NCI-H146 treated with DMSO at 0.1 percent for 48 hours (cell line): Measurements from ENCODE around the gene ANO5.

Experiments used
- DNase-seq: peaks from one replicate; lab custom pipeline; 2025; ENCODE audit not compliant: unreplicated experiment; lab: John Stamatoyannopoulos, UW

ANO5 gene, protein sequence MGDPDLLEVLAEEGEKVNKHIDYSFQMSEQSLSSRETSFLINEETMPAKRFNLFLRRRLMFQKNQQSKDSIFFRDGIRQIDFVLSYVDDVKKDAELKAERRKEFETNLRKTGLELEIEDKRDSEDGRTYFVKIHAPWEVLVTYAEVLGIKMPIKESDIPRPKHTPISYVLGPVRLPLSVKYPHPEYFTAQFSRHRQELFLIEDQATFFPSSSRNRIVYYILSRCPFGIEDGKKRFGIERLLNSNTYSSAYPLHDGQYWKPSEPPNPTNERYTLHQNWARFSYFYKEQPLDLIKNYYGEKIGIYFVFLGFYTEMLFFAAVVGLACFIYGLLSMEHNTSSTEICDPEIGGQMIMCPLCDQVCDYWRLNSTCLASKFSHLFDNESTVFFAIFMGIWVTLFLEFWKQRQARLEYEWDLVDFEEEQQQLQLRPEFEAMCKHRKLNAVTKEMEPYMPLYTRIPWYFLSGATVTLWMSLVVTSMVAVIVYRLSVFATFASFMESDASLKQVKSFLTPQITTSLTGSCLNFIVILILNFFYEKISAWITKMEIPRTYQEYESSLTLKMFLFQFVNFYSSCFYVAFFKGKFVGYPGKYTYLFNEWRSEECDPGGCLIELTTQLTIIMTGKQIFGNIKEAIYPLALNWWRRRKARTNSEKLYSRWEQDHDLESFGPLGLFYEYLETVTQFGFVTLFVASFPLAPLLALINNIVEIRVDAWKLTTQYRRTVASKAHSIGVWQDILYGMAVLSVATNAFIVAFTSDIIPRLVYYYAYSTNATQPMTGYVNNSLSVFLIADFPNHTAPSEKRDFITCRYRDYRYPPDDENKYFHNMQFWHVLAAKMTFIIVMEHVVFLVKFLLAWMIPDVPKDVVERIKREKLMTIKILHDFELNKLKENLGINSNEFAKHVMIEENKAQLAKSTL

DNA sequence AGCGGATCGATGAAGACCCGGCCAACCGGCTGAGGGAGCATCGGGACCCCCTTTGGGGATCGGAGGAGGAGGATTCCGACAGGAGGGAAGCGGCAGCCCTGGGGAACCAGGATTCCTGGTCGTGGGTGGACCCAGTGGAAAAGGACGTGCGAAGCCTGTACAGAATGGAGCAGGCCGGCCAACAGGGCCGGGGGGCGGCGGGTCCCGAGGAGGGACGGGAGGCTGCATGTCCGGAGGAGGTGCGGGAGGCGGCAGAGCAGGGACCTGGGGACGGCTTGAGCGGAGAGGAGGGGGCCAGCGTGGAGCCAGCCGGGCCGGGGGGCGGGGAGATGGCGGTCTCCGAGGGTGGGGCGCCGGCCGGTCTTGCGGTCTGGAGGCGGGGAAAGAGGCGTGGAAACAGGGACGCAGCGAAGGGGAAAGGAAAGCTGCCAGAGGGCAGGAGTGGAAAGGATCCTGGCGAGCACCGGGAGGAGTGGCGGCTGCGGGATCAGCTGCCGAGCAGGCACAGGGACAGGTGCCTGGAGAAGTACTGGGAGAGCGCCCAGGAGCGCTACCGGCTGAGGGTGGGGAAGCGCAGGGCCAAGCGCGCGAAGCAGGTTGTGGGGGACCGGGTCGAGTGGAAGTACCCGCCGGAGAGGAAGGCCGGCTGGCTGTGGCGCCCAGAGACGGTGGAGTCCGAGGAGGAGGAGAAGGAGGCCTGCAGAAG is at the start of gene ANO5:
Gene ANO5, plus strand, starts transcription at position 444 of the 706 bp plus-strand sequence. CDS start 408 bp downstream, outside the sequence.
- peak; percentile 63 for DNase-seq

DNA sequence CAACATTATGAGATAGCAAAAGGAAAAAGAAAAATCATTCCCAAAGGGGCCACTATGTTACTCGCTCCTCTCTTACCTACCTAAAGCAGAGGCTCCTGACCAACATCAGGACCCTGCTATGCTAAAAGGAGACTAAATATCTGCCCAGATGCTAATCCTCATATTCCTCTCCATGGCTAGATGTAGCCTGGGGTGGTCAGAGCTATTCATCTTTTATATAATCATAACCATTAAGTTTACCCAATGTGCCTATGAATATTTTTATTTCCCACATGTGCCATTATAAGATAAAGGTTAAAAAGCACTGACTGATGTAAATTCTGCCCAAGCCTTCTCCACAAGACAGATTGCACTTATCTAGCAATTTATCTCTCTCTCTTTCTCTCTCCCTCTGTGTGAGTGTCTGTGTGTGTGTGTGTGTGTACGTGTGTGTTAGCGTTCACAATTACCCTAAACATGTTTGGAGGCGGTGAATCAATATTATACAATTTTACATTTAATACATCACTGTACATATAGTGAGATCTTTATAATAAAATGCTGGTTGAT is 41.2 kb upstream of the ANO5 start:
- DNase-seq = no peak

DNA sequence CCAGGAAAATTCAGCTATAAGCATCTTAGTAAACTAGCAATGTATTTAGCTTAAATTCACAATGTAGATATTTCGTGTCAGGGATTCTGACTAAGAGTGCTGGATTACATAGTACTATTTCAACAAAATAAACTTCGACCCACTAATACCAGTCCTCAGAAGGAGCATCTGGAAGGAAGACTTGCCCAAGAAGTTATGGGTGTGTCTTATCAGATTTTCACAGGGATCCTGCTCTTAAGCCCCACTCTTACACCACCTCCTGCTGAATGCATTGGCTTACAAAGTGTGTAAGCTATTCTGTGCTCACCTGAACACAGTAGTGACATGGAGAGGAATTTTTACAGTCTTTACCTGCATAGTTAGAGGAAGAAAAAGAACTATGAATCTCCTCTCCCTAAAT is 35.4 kb upstream of the ANO5 start:
- DNase-seq = no peak

DNA sequence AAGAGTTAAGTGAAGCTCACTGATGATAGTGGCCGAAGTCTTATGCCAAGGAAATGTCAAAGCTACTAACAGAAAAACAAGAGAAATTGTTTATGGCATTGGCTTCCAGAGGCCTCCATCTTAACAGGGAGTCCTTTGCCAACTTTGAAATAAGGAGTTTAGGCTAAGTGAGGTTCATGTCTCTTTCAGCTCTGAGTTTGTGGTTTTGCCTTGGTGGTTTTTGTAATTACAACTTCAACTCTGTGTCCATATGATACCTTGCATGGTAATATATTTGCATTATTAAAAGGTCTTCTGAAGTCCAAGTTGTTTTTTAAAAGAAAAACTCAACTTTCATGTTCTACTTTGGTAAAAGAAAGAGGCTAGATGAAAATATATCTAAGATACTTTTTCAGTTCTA is 31.4 kb upstream of the ANO5 start:
- DNase-seq = no peak

DNA sequence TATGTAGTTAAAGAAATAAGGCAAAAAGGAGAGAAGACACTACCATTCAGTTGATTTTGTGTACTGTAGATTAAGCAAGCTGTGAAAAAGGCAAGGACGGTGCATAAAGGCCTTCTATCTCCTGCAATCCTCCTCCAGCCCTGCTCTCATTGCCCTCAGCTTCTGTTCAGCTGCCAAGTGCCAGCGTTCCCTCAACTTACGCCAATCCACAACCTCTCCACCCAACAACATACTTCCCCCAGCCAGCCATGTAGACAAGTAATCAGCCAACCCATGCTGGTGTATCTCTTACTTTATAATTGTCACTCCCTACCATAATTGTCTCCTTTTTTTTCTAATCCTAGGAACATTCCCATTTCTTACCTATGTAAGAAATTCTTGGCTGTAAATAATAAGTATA is 30.1 kb upstream of the ANO5 start:
- DNase-seq = no peak

DNA sequence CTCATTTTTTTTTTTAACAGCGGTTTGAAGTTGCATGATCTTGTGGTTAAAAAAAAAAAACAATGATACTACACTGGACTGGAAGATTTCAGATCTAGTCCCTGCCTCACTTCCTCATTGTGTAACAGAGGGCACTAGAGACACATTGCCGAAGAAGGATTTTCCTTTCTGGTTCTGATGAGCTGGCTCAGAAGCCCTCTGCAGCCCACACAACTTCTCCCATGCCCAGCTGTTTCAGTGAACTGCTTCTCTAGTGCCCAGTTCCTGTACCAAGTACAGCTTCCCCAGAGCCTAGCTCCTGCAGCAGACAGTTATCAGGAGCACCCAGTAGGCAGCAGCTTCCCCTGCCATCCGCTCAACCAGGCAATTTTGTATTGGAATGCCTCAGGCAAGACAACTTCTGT is 29.5 kb upstream of the ANO5 start:
- no peak for DNase-seq

DNA sequence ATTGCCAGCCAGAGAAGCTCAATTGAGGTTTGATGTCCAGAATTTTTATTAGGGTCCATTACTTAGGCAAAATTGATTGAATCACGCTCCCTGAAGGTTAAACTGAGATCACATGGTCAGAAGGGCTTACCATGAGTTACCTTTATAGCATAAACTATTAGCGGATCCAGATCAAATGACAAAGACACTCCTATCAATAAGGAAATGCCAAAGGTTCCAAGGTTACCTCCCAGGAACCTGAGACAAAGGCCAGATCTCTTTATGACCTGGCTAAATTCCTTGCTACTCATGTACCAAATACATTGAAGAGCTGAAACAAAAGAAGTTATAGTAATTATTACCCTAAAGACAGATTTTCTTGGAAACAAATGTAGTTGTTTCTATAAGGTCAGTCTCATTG is 27.8 kb upstream of the ANO5 start:
- DNase-seq = no peak

DNA sequence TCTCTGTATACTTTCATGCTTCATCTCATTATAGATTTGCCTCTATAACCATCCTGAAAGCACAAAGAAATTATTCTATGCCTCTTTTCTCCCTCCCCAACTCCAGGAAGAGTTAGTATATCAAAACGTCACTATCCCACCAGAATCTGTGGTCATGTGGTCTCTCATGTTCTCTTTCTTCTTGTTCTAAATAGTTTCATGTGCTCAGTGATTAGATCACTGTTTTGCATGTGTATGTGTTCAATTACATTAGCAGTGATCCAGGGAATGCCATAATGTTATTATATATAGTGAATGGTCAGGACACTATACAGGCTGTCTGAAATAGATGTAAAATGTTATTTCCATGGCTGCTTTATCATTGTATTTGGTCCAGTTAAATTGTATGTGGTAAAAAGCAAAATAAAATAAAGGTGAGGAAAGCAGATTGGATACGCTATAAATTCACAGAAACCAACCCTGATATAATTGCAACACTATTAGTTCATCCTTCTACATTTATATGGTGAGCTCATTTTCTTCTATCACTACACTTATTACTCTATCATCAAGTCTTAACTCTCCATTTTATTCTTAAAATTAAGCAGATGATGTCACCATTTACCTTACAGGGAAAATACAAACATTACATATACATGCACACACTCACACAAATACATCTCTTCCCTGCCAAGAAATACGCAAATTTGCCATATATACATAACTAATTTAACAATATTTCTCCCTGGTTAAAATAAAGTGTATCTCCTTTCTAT is 26.9 kb upstream of the ANO5 start:
- no peak for DNase-seq

DNA sequence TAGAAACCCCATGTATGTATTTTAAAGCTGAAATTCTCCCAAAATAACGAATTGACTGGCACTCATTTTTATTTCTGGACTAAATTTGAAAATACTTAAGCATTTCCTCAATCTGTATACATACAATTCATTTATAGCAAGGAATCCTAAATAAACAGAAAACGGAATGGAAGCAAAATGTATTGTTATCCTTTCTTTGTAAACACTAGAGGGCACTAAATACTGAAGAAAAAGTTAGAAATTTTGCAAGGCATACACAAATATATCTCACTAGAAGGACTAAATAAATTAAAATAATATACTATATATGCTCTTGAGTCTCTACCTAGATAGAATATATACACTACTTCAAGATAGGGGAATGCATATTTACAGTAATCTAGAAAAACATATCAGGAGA is 23.1 kb upstream of the ANO5 start:
- DNase-seq = peak; percentile 19

DNA sequence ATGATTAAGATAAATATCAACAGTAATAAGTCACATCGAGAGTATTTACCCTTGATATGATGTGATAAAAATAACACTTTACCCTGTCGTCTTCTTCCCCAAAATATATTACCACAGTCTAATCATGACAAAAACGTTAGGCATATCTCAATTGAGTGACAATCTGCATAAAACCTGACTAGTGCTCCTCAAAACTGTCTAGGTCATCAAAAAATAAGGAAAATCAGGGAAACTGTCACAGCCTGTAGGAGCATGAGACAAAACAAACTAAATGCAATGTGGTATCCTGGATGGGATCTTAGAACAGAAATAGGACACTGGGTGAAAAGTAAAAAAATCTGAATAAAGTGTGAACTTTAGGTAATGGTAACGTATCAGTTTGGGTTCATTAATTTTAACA is 19.4 kb upstream of the ANO5 start:
- no peak for DNase-seq

DNA sequence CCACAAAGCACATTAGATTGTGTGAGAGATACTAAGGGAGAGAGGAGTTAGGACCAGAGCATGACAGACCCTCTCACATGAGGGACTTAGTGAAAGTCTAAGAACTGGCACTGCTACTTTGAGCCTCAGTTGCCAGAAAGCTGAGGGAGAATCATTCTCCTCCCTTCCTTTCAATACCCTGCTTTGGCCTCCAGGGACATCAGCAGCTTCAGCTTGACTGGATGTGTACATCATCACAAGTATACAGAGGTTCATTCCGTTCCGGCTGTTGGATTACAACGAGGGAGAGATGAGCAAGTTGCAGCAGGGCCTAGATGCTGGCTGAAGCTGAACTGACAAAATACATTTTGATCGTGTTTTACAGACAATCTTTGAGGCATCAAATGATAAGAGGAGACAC is 15.7 kb upstream of the ANO5 start:
- no peak for DNase-seq

DNA sequence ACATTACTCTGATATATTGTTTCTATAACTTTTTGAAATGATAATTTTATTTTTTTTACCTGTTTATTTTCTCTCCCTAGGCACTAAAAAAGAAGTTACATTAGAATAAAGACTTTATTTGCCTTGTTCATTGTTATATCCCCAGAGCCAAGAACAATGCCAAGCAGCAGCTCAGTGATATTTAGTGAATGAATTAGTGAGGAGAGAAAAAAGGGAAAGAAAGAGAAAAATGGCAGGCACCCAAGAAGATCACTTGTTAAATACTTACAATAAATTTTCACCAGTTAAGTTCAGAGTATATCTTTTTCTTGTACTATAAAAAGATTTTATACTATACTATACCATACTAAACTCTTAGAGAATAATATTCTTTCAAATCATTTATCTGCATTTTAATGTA is 13.3 kb upstream of the ANO5 start:
- DNase-seq = no peak

DNA sequence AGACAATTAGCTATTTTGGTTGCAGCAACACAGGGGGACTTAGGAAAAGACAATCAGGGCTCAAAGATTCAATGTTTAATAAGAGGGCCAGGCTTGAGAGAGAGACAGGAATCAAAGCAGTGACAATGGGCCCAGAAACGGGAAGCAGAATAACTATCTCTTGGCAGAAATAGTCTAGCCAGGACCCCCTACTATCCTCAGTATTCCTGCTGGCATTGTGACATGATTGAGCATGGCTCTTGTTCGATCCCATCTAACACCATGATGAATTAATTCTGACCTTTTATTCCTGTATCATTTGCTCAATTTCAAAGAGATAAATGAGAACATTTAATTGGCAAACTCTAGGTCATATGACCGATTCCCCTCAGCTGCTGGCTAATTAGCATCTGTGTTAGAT is 12.8 kb upstream of the ANO5 start:
- no peak for DNase-seq

DNA sequence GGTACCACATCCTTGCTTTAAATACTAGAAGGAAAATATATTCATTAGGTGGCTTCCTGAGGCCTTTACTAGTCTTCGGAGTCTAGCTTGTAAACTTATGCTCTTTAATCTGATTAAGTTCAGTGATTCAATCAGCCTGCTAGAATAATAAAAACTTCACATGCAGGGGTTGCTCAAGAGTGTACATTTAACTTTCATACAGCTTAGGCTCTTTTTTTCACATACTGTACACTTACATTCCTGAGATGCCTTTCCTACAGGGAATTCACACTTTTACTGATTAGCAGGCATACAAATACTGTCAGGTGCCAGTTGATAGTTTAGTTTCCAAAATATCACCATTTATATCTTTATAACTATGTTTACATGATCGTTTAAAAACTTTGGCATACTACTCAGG is 3.2 kb upstream of the ANO5 start:
- DNase-seq = no peak

DNA sequence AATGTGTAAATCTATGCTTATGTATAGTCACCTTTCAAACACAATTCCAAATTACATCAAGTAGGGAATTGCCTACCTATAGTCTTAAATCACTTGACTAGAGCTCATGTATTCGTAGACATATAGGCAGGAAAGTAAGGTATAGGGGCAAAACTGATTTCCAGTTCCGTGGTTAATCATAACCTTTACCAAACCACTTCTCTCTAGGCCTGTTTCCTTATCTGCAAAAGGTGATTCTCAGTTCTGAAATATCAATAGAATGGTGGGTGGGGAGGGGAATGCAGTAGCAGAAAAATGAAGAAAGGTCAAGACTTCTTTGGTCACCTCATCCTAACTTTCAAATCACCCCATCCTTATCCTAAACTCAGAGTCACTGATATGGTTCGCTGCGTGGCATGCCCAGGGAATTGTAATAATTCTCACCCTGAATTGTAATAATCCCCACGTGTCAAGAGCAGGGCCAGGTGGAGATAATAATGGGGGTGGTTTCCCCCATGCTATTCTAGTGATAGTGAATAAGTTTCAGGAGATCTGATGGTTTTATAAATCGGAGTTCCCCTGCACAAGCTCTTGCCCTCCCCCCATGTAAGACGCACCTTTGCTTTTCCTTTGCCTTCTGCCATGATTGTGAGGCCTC is 1.9 kb upstream of the ANO5 start:
- DNase-seq = no peak

DNA sequence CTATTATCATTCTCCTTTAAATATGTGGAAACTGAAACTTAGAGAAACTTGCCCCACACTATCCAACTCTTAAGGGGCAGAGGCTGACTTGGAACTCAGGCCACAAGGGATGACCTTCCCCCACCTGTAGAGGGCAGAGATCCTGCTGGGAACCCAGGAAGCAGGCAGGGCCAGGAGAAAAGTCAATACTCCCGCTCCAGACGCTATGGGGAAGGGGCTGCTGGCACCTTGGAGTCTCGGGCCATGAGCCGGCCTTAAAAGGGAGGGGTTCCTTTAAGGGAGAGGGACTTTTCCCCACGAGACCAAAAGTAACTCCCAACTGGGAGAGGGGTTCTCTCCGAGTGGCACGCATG is 620 bp upstream of the ANO5 start:
- peak; percentile 14 for DNase-seq

DNA sequence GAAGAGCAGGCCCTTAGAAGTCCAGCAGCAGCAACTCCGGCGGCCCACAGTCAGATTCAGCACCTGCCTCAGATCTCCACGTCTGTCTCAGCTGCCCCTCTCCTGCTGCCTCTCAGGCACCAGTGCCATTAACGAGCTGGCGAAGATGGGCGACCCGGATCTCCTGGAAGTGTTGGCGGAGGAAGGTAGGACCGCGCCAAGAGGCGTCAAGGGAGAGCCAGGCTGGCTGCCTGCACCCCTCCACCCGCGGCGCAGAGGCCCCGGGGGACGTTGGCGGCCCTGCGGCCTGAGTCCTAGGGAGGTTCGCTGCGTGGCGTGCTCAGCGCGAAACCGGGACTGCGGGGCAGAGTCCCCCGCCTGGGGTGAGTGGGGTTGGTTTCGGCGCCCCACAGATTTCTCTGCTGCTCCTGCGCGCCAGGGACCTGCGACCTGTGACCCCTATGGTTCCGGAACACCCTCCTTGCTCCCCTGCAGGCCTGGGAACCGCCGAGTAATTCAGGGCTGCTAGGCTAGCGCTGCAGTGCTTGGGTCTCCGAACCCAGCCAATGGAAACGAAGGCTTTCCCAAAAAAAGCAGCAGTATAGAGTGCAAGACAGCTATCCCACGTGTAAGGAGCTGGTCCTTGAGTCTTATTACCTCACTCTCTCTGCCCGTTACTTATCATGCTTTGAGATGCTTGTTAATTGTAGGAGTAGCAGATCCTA is 615 bp downstream of the ANO5 start:
- DNase-seq = peak; percentile 58

DNA sequence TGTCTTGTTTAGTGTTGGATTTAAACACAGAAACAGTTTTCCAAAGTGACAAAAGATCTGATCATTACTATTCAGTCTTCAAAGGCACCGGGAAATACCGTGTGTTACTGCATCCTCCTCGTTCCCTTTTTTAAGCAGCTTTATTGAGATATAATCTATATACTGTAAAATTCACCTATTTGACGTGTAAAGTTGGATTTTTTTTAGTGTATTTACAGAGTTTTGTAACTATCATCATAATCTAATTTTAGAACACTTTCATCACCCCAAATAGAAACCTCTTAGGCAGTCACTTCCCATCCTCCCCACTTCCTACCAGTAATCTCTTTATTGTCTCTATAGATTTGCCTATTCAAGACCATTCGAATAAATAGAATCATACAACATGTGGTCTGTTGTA is 1.4 kb downstream of the ANO5 start:
- DNase-seq = no peak

DNA sequence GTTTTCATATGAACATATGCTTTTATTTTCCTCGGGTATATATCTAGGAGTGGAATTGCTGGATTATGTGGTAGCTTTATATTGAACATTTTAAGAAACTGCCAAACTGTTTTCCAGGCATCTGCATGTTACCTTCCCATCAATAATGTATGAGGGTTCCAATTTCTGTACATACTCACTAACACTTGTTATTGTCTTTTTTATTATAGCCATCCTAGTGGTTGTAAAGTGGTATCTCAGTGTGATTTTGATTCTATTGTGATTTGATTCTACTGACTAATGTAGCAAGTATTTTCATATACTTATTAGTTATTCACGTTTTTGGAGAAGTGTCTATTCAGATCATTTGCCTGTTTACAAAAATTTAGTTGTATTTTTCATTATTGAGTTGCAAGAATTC is 2.0 kb downstream of the ANO5 start:
- no peak for DNase-seq
